ENCODE data around the gene FAM120B. TPM values are rescaled to one million over a fixed set of nuclear protein-coding genes. Genes with fewer than 3 reads are reported as not detected.

The FAM120B gene
- total and polyA plus RNA-seq, 2 of the 4 experiments (the other 2 are of a cell fraction) = 15.3 to 28.0 TPM

- no peak for TF ChIP-seq MAZ (IDR thresholded peaks at IDR 0.05; ENCODE audit: borderline replicate concordance, low read depth, low read length)
Observed at GRCh38 chr6:170450916-170451761, 144.6 kb downstream of the FAM120B start (continued).

- Histone ChIP-seq H2AFZ (replicated peaks; ENCODE audit: low read length, poor library complexity) (peak overlapping the region; percentile 19), H2AK5ac (ENCODE audit: low read depth, low read length) (no peak overlapping the region), H4K20me1 (ENCODE audit: insufficient read depth, low read length) (no peaks in the 10 kb centered on the region), H3K79me1 (ENCODE audit: low read depth in 1 of 2, low read length in 2 of 2) (no peaks in the 10 kb centered on the region), H3K9me3 (ENCODE audit: control insufficient read depth, insufficient read depth, low read length) (no peaks in the 10 kb centered on the region), H3K4ac (ENCODE audit: low read depth, low read length) (no peak overlapping the region), H2BK15ac (ENCODE audit: low read depth, low read length) (no peak overlapping the region), H3K9ac (ENCODE audit: low read depth, low read length) (no peak overlapping the region), H2BK5ac (ENCODE audit: low read depth, low read length, poor library complexity, severe bottlenecking) (no peak overlapping the region), H3K56ac (ENCODE audit: extremely low read depth, insufficient read depth, low read length) (no peak overlapping the region), H2BK120ac (ENCODE audit: low read depth, low read length) (no peak overlapping the region), H2AK9ac (replicated peaks; ENCODE audit: low read depth, low read length, poor library complexity) (no peak overlapping the region), H2BK20ac (ENCODE audit: low read depth, low read length) (no peak overlapping the region), H4K8ac (ENCODE audit: low read depth in 2 of 2, low read length in 2 of 2) (no peak overlapping the region), H3K9me1 (ENCODE audit: insufficient read depth, low read length) (0 out of 2 replicates have a peak, but pooled peaks cover 3% of the 10 kb centered on the region), H3K23ac (ENCODE audit: low read depth, low read length) (no peak overlapping the region), H3K14ac (replicated peaks; ENCODE audit: low read depth, low read length) (no peak overlapping the region), H3K36me3 (ENCODE audit: control insufficient read depth, insufficient read depth, low read length) (no peaks in the 10 kb centered on the region), H3K18ac (ENCODE audit: low read depth, low read length) (no peak overlapping the region), H3K27ac (ENCODE audit: insufficient read depth, low read length) (no peak overlapping the region), H3K27me3 (ENCODE audit: control insufficient read depth, insufficient read depth, low read length) (peaks cover 2% of the 10 kb centered on the region; the same call in 1 of the 2 replicates), H4K91ac (ENCODE audit: insufficient read depth, low read depth, low read length) (no peak overlapping the region), H3K4me1 (ENCODE audit: control insufficient read depth, insufficient read depth, low read length) (no peaks in the 10 kb centered on the region), H3K4me2 (ENCODE audit: low read depth, low read length) (no peak overlapping the region), H3K4me3 (ENCODE audit: insufficient read depth, low read depth, low read length) (no peak overlapping the region), H4K5ac (ENCODE audit: low read depth, low read length) (no peak overlapping the region)
- ChIA-PET POLR2A (ENCODE audit: unreplicated experiment) (no interaction called here), CTCF (interaction anchor here (1.5 kb wide), 1 partner anchor 65 kb away, joined by 3 read pairs; no protein-coding TSS in a partner anchor)
- ATAC-seq (ENCODE audit: low read depth) (no peak), DNase-seq (no peak)
- intact Hi-C loops (cut with micrococcal nuclease) (no loop called here), in situ Hi-C loops (cut with MboI; ENCODE audit: low sequenced_read_pairs) (no loop called here), dilution Hi-C loops (cut with HindIII; ENCODE audit: low sequenced_read_pairs, unreplicated experiment) (no loop called here)
- BruUV-seq (replicated peaks) = no TSS peak
- WGBS, 2 experiments (ENCODE audit: extremely low coverage in 2 of 2, insufficient read length in 1 of 2) = 93% methylated on average over 8 of the region's 20 CpGs; no CpG with 5 or more reads in 1 of the 2 experiments
- TF ChIP-seq RFX5 (IDR thresholded peaks at IDR 0.05; ENCODE audit: low read depth, low read length) (no peak), FOS (IDR thresholded peaks at IDR 0.05; ENCODE audit: low read depth, low read length) (no peak), CTCF (conservative IDR thresholded peaks at IDR 0.05; ENCODE audit: low read depth, low read length) (no peak), CEBPB (IDR thresholded peaks at IDR 0.05; ENCODE audit: low read depth, low read length) (no peak), RCOR1 (IDR thresholded peaks at IDR 0.05; ENCODE audit: insufficient replicate concordance, low read length) (no peak), MAZ (IDR thresholded peaks at IDR 0.05; ENCODE audit: borderline replicate concordance, low read depth, low read length) (no peak), NFE2L2 (IDR thresholded peaks at IDR 0.05; ENCODE audit: low read depth, low read length) (no peak), ELK1 (IDR thresholded peaks at IDR 0.05; ENCODE audit: borderline replicate concordance, low read depth, low read length) (no peak), CHD1 (IDR thresholded peaks at IDR 0.05; ENCODE audit: low read depth, low read length) (no peak), RAD21 (IDR thresholded peaks at IDR 0.05; ENCODE audit: low read length) (no peak), SMC3 (IDR thresholded peaks at IDR 0.05; ENCODE audit: low read depth, low read length) (no peak)
Observed at GRCh38 chr6:170451762-170452651, 145.4 kb downstream of the FAM120B start.
